HepG2 (cell line): ENCODE measurements around the gene IRF1. TPM values are rescaled to one million over a fixed set of nuclear protein-coding genes. Genes with fewer than 3 reads are reported as not detected.

ENCODE experiments used
- ATAC-seq: fragments of 200-7000 bp; cut with Tn5 transposase; 3 replicates; pipeline ENCODE4 v1.9.1; 2020; ENCODE audit warnings: mild to moderate bottlenecking, moderate library complexity
- BruUV-seq: library from RNA; stranded (reverse); fragments of 400-500 nt; replicated peaks from 2 replicates; lab custom pipeline; 2021; lab: Mats Ljungman, UMichigan
- CTCF ChIA-PET: fragments of 300-600 bp; formaldehyde crosslinking; extraction: SDS; loops from one replicate; lab custom pipeline; 2021; ENCODE audit warnings: low total read pairs, inconsistent platforms, low intra/inter-chr PET ratio; lab: Yijun Ruan, JAX
- POLR2A ChIA-PET: fragments of 350-600 bp; sonication (Branson Sonifier 250); formaldehyde crosslinking; loops from one replicate; lab custom pipeline; 2020; ENCODE audit warnings: antibody characterized with exemption, inconsistent platforms; lab: Yijun Ruan, JAX
- DNase-seq: peaks from one replicate; pipeline ENCODE4 v3.0.0-alpha.2; 2015; ENCODE audit warnings: low spot score
- FAIRE-seq: peaks from 3 replicates; lab custom pipeline; 2011; peaks lifted over from hg19 to GRCh38; lab: Jason Lieb, UNC
- H2AFZ ChIP-seq: one replicate; pipeline ENCODE4 v1.6.1; 2011; ENCODE audit warnings: low read length, inconsistent platforms
- H3K27ac ChIP-seq: fragments of 300-600 bp; 3 replicates; pipeline ENCODE4 v1.8.0; 2011; ENCODE audit warnings: mixed run types, mild to moderate bottlenecking, mixed read lengths, low read length, inconsistent platforms; ENCODE audit not compliant: insufficient read depth; ENCODE audit errors: extremely low read length
- H3K27me3 ChIP-seq, 2 experiments: fragments of 200-600 bp in 1 of 2; 2 replicates in 1 of 2; 3 replicates in 1 of 2; pipeline versions ENCODE4 v1.6.0 to v1.8.0; 2011; ENCODE audit warnings: low read length in 2 of 2, mild to moderate bottlenecking in 2 of 2, moderate library complexity in 2 of 2, inconsistent platforms in 1 of 2; ENCODE audit not compliant: insufficient read depth in 2 of 2, control insufficient read depth in 1 of 2
- H3K36me3 ChIP-seq, 2 experiments: fragments of 200-600 bp in 1 of 2; replicated peaks in 1 of 2; 2 replicates in 1 of 2; 3 replicates in 1 of 2; pipeline versions ENCODE4 v1.5.1 to v1.8.0; 2011; ENCODE audit warnings: low read length in 2 of 2, inconsistent platforms in 1 of 2; ENCODE audit not compliant: insufficient read depth in 2 of 2, control insufficient read depth in 1 of 2
- H3K4me1 ChIP-seq: 2 replicates; pipeline ENCODE4 v1.5.1; 2012; ENCODE audit warnings: low read length, inconsistent platforms; ENCODE audit not compliant: insufficient read depth
- H3K4me2 ChIP-seq: 2 replicates; pipeline ENCODE4 v1.6.0; 2011; ENCODE audit warnings: low read depth, low read length, inconsistent platforms
- H3K4me3 ChIP-seq, 3 experiments: fragments of 200-600 bp in 1 of 3; sonication (generic), shearing (Covaris generic) in 1 of 3; replicated peaks in 1 of 3; 2 replicates each; pipeline ENCODE4 v1.5.1; 2011 to 2016; ENCODE audit warnings: low read length in 3 of 3, inconsistent platforms in 2 of 3, low read depth in 2 of 3, mild to moderate bottlenecking in 2 of 3, control low read depth in 1 of 3, mixed read lengths in 1 of 3; ENCODE audit not compliant: insufficient read depth in 1 of 3
- H3K79me2 ChIP-seq: one replicate; pipeline ENCODE4 v1.6.1; 2011; ENCODE audit warnings: low read length, inconsistent platforms; ENCODE audit not compliant: insufficient read depth
- H3K9ac ChIP-seq: 2 replicates; pipeline ENCODE4 v1.6.0; 2011; ENCODE audit warnings: mild to moderate bottlenecking, low read depth, low read length, inconsistent platforms; ENCODE audit not compliant: insufficient read depth
- H3K9me3 ChIP-seq: 2 replicates; pipeline ENCODE4 v1.5.1; 2012; ENCODE audit warnings: mild to moderate bottlenecking, low read length
- H4K20me1 ChIP-seq: 2 replicates; pipeline ENCODE4 v1.6.0; 2011; ENCODE audit warnings: inconsistent platforms, mild to moderate bottlenecking, low read length, moderate library complexity; ENCODE audit not compliant: insufficient read depth
- CCDC6 ChIP-seq: sonication (generic); formaldehyde crosslinking; IDR thresholded peaks from 2 replicates; pipeline ENCODE4 v1.8.1; 2022; ENCODE audit warnings: mild to moderate bottlenecking, missing genetic modification reagents, moderate library complexity
- FOXK2 ChIP-seq: fragments of 450-650 bp; IDR thresholded peaks from 2 replicates; pipeline ENCODE4 v1.6.1; 2016
- GTF2F1 ChIP-seq: fragments of 150-350 bp; IDR thresholded peaks from 2 replicates; pipeline ENCODE4 v1.6.1; 2014; ENCODE audit warnings: low read length
- LBX2 ChIP-seq: sonication (generic); formaldehyde crosslinking; IDR thresholded peaks from 2 replicates; pipeline ENCODE4 v1.5.0; 2020; ENCODE audit warnings: missing genetic modification reagents, mild to moderate bottlenecking, borderline replicate concordance
- MED13 ChIP-seq: sonication (generic); formaldehyde crosslinking; IDR thresholded peaks from 2 replicates; pipeline ENCODE4 v1.5.0; 2020; ENCODE audit warnings: missing genetic modification reagents
- RBM22 ChIP-seq: fragments of 200-400 bp; formaldehyde crosslinking; optimal IDR thresholded peaks from 2 replicates; pipeline ENCODE3; 2017; ENCODE audit warnings: mild to moderate bottlenecking, low read length, moderate library complexity
- RFX1 ChIP-seq: fragments of 450-650 bp; IDR thresholded peaks from 2 replicates; pipeline ENCODE4 v1.6.1; 2017
- SAP130 ChIP-seq: IDR thresholded peaks from 2 replicates; pipeline ENCODE4 v1.6.1; 2016; ENCODE audit warnings: low read depth
- TBL1XR1 ChIP-seq: fragments of 150-350 bp; IDR thresholded peaks from 2 replicates; pipeline ENCODE4 v1.6.1; 2014; ENCODE audit warnings: borderline replicate concordance, low read length; ENCODE audit not compliant: partially characterized antibody
- THAP11 ChIP-seq: IDR thresholded peaks from 2 replicates; pipeline ENCODE4 v1.6.1; 2016; ENCODE audit warnings: missing biosample characterization, missing genetic modification reagents
- ZFP82 ChIP-seq: sonication (generic); formaldehyde crosslinking; IDR thresholded peaks from 2 replicates; pipeline ENCODE4 v1.5.1; 2020; ENCODE audit warnings: mild to moderate bottlenecking, missing genetic modification reagents, borderline replicate concordance
- ZNF10 ChIP-seq: sonication (generic); formaldehyde crosslinking; IDR thresholded peaks from 2 replicates; pipeline ENCODE4 v1.4.0; 2020; ENCODE audit warnings: mild to moderate bottlenecking, low read depth, missing genetic modification reagents, borderline replicate concordance
- ZNF350 ChIP-seq: sonication (generic); formaldehyde crosslinking; IDR thresholded peaks from 2 replicates; pipeline ENCODE4 v1.4.0; 2020; ENCODE audit warnings: mild to moderate bottlenecking, low read depth, missing genetic modification reagents, borderline replicate concordance
- ZNF639 ChIP-seq: conservative IDR thresholded peaks from 2 replicates; pipeline ENCODE4 v1.6.1; 2018; ENCODE audit warnings: missing genetic modification reagents
- ZNF83 ChIP-seq: sonication (generic); formaldehyde crosslinking; IDR thresholded peaks from 2 replicates; pipeline ENCODE4 v1.4.0; 2020; ENCODE audit warnings: missing genetic modification reagents, mild to moderate bottlenecking, borderline replicate concordance
- ZSCAN25 ChIP-seq: sonication (generic); formaldehyde crosslinking; IDR thresholded peaks from 2 replicates; pipeline ENCODE4 v1.8.0; 2022; ENCODE audit warnings: mild to moderate bottlenecking, missing genetic modification reagents
- WGBS: methylation state at CpG from one replicate; pipeline ENCODE4 v1.1.6; 2017; ENCODE audit warnings: low lambda C conversion rate; 5-methylcytosine and 5-hydroxymethylcytosine counted together
- in situ Hi-C: cut with HindIII; loops from 2 replicates; pipeline ENCODE4 v1.10.0; 2017; ENCODE audit warnings: low pct_unique_long_range_greater_than_20kb; ENCODE audit not compliant: extremely low pct_ligation_motif_present
- intact Hi-C: fragments of 100-400 bp; cut with micrococcal nuclease; formaldehyde crosslinking; loops from one replicate; pipeline ENCODE4 v1.10.0; 2022; ENCODE audit not compliant: unreplicated experiment
- polyA plus RNA-seq, 8 experiments: library from polyadenylated mRNA; depleted of rRNA in 3 of 8; stranded (reverse) in 7 of 8; unstranded in 1 of 8; fragments of >200 nt; fragmentation: Illumina TruSeq in 4 of 8; extraction: Trizol in 4 of 8; gene quantifications; 2 replicates each; pipeline versions ENCODE4 v1.2.1 to v1.2.3, GENCODE V29; 2011 to 2016; ENCODE audit warnings: low read depth in 4 of 8, missing spikeins in 1 of 8, mixed read lengths in 1 of 8; ENCODE audit not compliant: insufficient read depth in 1 of 8
- total RNA-seq, 5 experiments: library from RNA; depleted of rRNA; stranded (reverse); fragments of >200 nt; fragmentation: Illumina TruSeq; extraction: Trizol; gene quantifications; 2 replicates each; pipeline ENCODE4 v1.2.3, GENCODE V29; 2016; ENCODE audit warnings: low read depth in 1 of 5

Gene IRF1
- total and polyA plus RNA-seq, 2 of the 13 experiments (the other 11 are each of a cell fraction or from before 2014, with no cell fraction given), result 4.1 to 8.8 TPM

- no peak overlapping the region for H3K4me2 ChIP-seq
- no TSS peak for BruUV-seq
Observed at GRCh38 chr5:132444841-132445639, 45.5 kb downstream of the IRF1 start.

More at GRCh38 chr5:132444841-132445639, 45.5 kb downstream of the IRF1 start:
- no peak overlapping the region for H2AFZ ChIP-seq
- no peaks in the 10 kb centered on the region for H4K20me1 ChIP-seq
- TF ChIP-seq ZNF83 (CRISPR knock-in tag), result no peak
- no peak for TF ChIP-seq GTF2F1
- no peak for TF ChIP-seq ZSCAN25 (CRISPR knock-in tag)
- TF ChIP-seq FOXK2, result no peak
- no peak for TF ChIP-seq MED13 (CRISPR knock-in tag)
- TF ChIP-seq CCDC6 (CRISPR knock-in tag), result no peak
- TF ChIP-seq ZNF10 (CRISPR knock-in tag), result no peak
- no peak for TF ChIP-seq RBM22
- no peak for TF ChIP-seq ZNF639
- TF ChIP-seq ZFP82 (CRISPR knock-in tag), result no peak
- no peak for TF ChIP-seq THAP11 (CRISPR knock-in tag)
- TF ChIP-seq SAP130 (CRISPR knock-in tag), result no peak
- TF ChIP-seq ZNF350 (CRISPR knock-in tag), result no peak
- no peak for TF ChIP-seq TBL1XR1
- TF ChIP-seq LBX2 (CRISPR knock-in tag), result no peak
- TF ChIP-seq RFX1, result no peak
- no peaks in the 10 kb centered on the region for H3K36me3 ChIP-seq
- H3K4me3 ChIP-seq, result no peak overlapping the region
- H3K4me1 ChIP-seq, result no peaks in the 10 kb centered on the region
- ATAC-seq (no peak), FAIRE-seq (no peak), DNase-seq (no peak)
- H3K27ac ChIP-seq, result no peak overlapping the region
- no peaks in the 10 kb centered on the region for H3K79me2 ChIP-seq
- intact Hi-C loops (no loop called here), in situ Hi-C loops (no loop called here)
- 66% methylated on average over 5 of the region's 5 CpGs for WGBS
- ChIA-PET POLR2A (no interaction called here), CTCF (no interaction called here)
- no peaks in the 10 kb centered on the region for H3K27me3 ChIP-seq
- H3K9me3 ChIP-seq, result no peaks in the 10 kb centered on the region
- no peak overlapping the region for H3K9ac ChIP-seq
